ENCODE measurements around the gene NRCAM.

Gene NRCAM

GRCh38 chr7:108236681-108237415 is 219.4 kb downstream of the NRCAM start:
- DNase-seq, result no peak

- no peak for DNase-seq
Observed at GRCh38 chr7:108235451-108236061, 220.7 kb downstream of the NRCAM start.

- DNase-seq, result no peak
Observed at GRCh38 chr7:108234971-108235450, 221.2 kb downstream of the NRCAM start.

- DNase-seq, result no peak
Observed at GRCh38 chr7:108234281-108234680, 222.0 kb downstream of the NRCAM start.

GRCh38 chr7:108232076-108232475 is 224.2 kb downstream of the NRCAM start:
- no peak for DNase-seq

GRCh38 chr7:108231221-108231620 is 225.0 kb downstream of the NRCAM start:
- no peak for DNase-seq

- DNase-seq, result no peak
Observed at GRCh38 chr7:108227366-108227765, 228.9 kb downstream of the NRCAM start.

- DNase-seq, result no peak
Observed at GRCh38 chr7:108226816-108227299, 229.4 kb downstream of the NRCAM start.

GRCh38 chr7:108225531-108226181 is 230.6 kb downstream of the NRCAM start:
- no peak for DNase-seq

GRCh38 chr7:108224387-108224786 is 231.8 kb downstream of the NRCAM start:
- no peak for DNase-seq

- no peak for DNase-seq
Observed at GRCh38 chr7:108222236-108222892, 233.9 kb downstream of the NRCAM start.

- no peak for DNase-seq
Observed at GRCh38 chr7:108211382-108212201, 244.6 kb downstream of the NRCAM start.

GRCh38 chr7:108210796-108211195 is 245.4 kb downstream of the NRCAM start:
- DNase-seq, result no peak

GRCh38 chr7:108205311-108205710 is 250.9 kb downstream of the NRCAM start:
- DNase-seq, result no peak

- DNase-seq, result no peak
Observed at GRCh38 chr7:108204281-108204796, 251.9 kb downstream of the NRCAM start.

GRCh38 chr7:108203537-108203936 is 252.7 kb downstream of the NRCAM start:
- no peak for DNase-seq

GRCh38 chr7:108202743-108203142 is 253.5 kb downstream of the NRCAM start:
- no peak for DNase-seq

- no peak for DNase-seq
Observed at GRCh38 chr7:108201766-108202165, 254.5 kb downstream of the NRCAM start.

- no peak for DNase-seq
Observed at GRCh38 chr7:108200326-108200725, 255.9 kb downstream of the NRCAM start.

- no peak for DNase-seq
Observed at GRCh38 chr7:108197371-108198091, 258.7 kb downstream of the NRCAM start.

GRCh38 chr7:108196004-108196403 is 260.2 kb downstream of the NRCAM start:
- no peak for DNase-seq

Data from stimulated activated naive CD4-positive, alpha-beta T cell treated with Interleukin-2 at 50 U/mL for 16 hours (primary cell).